Stimulated activated CD8-positive, alpha-beta memory T cell treated with anti-CD3 and anti-CD28 coated beads, Interleukin-7, amount 100 ng/mL, for 1 hour (primary cell): ENCODE data around the gene DCTN2.
"Not testable (repeated sequence)": the region's sequence is repeated elsewhere in the genome, so short reads cannot be mapped to it uniquely, and the experiment has no call there.

Experiments
- DNase-seq, 2 donors: peaks; one replicate each; pipeline ENCODE4 v3.0.0-alpha.2; 2020; ENCODE audit warnings: low read depth in 2 of 2

Gene DCTN2

DNA sequence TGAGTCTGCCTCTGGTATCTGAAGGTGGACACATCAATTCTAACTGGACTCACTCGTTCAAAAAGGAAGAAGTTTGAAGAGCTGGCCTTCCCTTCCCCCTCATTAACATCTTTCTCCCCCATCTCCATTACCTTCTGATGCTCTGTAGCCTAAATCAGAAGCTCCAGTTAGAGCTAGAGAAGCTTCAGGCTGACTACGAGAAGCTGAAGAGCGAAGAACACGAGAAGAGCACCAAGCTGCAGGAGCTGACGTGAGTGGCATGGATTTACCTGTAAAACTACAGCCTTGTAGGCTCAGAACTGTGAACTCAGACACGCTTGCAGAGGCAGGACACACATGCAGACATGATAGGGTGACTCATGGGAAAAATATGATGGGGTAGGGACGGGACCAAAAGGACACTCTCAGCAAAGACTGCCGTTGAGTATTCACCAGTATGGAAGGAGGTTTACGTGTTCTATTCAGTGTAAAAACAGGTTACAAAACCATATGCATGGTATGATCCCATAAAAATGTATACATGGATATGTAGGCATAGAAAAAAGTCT is 29.7 kb upstream of the DCTN2 start:
- DNase-seq = no peak

DNA sequence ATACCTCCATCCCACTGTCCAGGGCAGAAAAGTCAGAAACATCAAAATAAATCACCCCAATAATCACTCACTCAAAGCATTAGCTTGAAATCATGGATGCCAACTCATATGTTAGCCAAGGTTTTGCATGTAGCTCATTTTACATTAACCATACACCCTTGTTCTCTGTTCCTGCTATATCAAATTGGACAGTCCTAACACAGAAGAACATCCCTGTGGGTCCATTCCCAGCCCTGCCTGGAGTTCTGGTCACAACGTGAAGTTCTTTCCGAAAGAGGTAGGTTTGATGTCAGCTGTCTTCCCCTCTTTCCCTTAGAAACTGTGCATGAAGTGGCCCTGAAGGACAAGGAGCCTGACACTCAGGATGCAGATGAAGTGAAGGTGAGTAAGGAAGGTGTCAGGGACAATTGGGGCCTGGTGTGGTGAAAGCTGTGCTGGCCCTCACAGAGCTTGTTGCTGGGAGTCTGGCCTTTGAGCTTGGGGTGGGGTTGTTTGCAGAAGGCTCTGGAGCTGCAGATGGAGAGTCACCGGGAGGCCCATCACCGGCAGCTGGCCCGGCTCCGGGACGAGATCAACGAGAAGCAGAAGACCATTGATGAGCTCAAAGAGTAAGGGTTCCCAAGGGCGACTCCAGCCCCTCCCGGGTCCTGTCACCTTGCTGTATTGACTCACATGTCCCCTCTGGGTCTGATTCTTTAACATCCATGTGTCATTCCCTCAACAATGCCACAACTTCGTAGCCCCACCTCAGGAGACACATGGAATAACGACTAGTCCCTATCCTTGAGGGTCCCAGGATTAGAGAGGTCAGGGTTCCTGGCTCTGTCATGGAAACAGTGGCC is 29.0 kb upstream of the DCTN2 start:
- no peak for DNase-seq

GRCh38 chr12:57574795-57575194 is 27.8 kb upstream of the DCTN2 start:
- DNase-seq = no peak

GRCh38 chr12:57571926-57572762 is 25.2 kb upstream of the DCTN2 start:
- DNase-seq = no peak

DNA sequence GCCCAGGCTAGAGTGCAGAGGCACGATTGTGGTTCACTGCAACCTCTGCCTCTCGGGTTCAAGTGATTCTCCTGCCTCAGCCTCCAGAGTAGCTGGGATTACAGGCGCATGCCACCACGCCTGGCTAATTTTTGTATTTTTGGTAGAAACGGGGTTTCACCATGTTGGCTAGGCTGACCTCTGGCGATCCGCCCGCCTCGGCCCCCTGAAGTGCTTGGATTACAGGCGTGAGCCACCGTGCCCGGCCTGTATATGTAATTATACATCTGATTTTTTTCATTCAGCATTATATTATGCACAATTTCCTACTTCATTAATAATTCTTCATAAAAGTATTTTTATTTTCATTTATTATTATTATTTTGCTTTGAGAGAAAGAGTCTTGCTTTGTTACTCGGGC is 23.4 kb upstream of the DCTN2 start:
- not testable (repeated sequence) for DNase-seq

DNA sequence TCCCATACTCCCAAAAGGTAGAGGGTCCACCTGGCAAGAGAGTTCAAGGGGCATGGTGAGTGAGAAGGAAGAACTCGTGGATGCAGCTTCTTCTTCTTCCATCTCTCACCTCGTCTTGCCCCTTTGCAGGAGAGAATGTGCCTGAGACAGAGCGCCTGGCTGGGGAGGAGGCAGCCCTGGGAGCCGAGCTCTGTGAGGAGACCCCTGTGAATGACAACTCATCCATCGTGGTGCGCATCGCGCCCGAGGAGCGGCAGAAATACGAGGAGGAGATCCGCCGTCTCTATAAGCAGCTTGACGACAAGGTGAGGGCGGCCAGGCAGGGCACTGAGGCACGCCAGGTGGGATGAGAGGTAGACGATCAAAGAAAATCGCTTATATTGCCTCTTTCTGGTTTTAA is 22.9 kb upstream of the DCTN2 start:
- no peak for DNase-seq

GRCh38 chr12:57568838-57569237 is 21.8 kb upstream of the DCTN2 start:
- no peak for DNase-seq

GRCh38 chr12:57564178-57564740 is 17.3 kb upstream of the DCTN2 start:
- no peak for DNase-seq

- no peak for DNase-seq
Measured at GRCh38 chr12:57563358-57563757, 16.4 kb upstream of the DCTN2 start.

GRCh38 chr12:57561117-57561516 is 14.1 kb upstream of the DCTN2 start:
- not testable (repeated sequence) for DNase-seq

- DNase-seq = no peak
Measured at GRCh38 chr12:57560516-57560915, 13.5 kb upstream of the DCTN2 start.

DNA sequence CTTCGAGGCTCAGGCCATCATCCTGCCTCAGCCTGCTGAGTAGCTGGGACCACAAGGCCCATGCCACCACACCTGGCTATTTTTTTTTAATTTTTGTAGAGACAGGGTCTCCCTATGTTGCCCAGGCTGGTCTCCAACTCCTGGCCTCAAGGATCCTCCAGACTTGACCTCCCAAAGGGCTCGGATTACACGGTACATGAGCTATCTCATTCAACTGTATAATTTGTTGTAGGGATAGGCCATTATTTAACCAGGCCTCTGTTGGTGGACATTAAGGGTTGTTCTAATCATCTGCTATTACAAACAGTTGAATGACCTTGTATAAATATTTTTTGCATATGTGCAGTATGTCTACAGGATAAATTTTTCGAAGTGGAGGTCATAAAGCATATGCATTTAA is 11.9 kb upstream of the DCTN2 start:
- no peak for DNase-seq

DNA sequence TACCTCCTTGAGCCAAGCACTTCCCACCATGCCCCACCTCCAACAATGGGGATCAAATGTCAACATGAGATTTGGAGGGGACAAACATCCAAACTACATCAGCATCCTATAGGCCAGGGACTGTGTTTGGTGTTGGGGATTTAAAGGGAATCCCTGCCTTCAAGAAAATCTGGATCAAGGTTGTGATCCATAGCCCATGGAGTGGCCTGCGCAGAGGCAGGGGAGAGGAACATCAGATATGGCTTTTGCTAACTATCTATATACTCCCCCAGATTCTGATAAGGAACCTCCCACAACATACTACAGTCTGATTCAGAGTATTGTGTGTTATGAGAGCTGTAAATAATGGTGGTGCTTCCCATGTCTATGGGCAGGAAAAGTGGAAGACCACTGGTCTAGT is 7.9 kb upstream of the DCTN2 start:
- DNase-seq = no peak

GRCh38 chr12:57554453-57554852 is 7.5 kb upstream of the DCTN2 start:
- DNase-seq = no peak

DNA sequence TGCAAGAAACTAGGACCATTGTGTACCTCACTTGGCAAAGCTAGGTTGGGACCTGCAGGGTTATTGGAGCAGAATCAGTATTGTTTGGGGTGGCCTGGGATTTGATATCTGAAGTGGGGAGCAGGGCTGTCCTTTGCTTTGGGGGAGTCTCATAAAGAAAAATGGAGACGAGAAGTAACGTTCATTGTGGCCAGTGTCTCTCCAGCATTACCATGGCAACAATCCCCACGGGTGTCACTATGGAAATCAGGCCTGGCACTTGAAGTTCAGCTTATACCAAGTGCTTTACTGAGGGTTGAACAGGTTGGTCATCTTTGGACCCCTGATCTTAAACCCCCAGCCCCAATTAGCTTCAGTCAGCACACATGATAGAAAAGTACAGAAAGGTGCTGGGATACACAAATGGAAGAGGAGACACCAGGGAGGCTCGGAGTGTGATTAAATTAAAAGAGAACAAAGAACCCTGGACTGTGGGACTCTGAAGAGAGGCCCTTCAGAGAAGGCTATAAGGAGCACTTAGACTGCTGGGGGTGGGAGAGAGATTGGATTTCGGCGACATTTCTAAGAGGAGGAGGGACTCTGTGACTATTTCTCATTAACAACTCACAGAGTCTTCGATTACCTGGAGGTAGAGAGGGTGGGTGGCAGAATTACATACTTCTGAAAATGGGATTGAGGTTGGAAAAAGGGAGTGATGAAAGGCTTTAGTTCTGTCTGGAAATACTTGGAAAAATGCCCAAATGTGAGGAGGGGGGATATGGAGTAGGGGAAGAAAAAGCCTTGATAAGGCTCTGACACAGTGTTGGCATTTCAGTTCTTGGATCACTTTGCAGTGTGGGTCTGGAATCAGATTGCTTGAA is 6.6 kb upstream of the DCTN2 start:
- DNase-seq = no peak

DNA sequence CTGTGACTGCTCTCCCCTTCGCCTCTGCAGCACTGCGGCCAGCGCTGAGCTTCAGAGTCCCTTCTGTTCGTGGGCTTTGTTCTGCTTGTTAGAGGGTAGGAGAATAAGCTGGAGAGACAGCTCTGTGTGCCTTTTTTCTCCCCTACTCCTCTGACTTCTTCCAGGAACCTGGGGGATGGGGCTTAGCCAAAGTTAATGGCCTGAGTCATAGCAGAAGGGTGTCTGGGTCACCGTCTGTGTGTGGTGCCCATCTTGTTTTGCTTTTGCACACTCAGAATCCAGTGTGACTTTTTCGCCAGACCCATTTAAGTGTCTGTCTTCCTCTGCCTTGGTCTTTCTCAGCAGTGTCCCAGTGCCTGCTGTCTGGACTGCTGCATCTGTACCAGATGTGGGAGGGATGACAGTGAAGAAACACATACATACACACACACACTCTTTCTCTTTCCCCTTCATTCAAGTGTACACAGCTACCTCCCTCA is 5.9 kb upstream of the DCTN2 start:
- no peak for DNase-seq

DNA sequence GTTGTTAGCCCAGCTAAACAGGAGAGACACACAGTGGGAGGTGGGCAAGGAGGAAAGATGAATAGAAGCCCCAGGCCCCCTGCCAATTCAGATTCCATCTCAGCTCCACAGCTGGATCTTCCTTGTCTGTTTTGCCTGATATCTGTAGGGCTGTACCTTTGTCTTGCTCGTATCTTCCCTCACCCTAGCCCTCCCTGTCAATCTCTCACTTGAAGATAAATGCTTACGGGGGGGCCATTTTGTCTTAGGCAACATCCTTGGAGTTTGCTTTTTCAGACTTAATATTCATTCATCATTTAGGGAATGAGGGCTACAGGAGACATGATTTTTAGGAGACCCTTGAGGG is 5.3 kb upstream of the DCTN2 start:
- DNase-seq = no peak

DNA sequence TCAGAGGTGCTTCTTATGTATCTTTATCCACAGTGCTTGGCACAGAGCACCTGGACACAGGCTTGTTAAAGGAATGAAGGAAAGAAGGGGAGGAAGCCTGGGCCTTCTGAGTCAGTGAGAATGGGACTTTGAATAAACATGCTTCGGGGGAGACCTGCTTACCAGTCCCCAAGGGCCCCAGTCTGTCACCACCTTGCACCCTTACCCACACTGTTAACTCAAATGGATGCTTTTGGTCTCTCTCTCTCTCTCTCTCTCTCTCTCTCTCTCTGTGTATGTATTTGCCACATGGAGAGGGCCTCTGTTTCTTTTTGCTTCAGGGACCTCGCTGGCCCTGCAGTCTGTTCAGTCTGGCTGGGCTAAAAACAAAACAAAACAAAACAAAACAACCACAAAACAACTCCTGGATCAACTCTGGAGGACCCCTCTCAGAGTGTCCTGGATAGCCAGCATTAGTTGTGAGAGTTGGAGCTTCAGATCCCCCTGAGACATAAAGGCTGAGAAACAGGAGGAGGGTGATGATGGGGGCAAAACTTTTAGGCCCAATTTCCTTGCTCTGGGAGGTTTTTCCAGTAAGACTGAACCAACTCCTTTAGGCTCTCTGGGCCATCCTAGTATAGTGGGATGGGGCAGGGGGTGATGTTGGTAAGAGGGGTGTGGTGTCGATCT is 4.8 kb upstream of the DCTN2 start:
- DNase-seq = no peak

DNA sequence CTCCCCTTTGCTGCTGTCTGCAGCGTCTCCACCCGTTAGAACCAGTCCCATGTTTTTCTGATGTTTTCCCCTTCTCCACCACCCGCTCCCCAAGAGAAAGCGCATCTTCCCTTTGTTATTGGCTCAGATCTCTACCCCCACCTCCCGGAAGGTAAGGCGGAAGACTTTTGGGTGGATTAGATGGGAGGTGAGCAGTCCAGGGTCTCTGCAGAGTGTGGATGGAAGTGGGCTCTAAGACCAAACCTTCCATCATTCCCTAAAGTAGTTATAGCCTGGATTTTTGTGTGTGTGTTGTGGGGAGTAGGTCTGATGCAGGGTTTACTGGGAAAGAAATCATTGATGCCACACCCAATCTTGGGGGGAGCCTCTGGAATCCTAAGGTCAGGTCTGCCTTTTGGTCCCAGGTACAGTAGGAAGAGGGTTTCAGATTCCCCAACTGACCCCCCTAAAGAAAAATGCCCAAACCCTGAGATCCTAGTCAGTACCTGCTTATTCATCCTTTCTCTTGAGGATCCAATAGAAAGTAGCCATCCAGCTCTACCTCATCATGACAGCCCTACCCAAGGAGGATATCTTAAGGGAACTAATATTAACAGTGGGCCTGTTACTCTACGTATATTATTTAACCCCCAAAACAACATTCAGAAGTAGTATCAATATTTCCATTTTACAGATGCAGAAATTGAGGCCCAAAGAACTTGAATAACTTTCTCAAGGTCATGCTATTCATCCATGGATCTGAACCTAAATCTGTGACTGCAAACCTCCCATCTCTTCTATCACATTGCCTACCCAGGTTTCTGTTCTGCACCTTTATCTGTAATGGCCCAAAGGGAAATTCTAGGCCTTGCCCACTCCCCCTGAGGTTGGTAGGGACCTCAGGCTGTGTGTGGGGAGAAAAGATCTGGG is 3.9 kb upstream of the DCTN2 start:
- DNase-seq = no peak
